ENCODE data around the gene FKBP10.
A peak's percentile ranks its signal among the peaks of the same experiment; 100 is the strongest.
"Not testable (repeated sequence)": the region's sequence is repeated elsewhere in the genome, so short reads cannot be mapped to it uniquely, and the experiment has no call there.

The FKBP10 gene

GRCh38 chr17:41810659-41811548, 1.9 kb upstream of the FKBP10 start:
- DNase-seq, result no peak

DNA sequence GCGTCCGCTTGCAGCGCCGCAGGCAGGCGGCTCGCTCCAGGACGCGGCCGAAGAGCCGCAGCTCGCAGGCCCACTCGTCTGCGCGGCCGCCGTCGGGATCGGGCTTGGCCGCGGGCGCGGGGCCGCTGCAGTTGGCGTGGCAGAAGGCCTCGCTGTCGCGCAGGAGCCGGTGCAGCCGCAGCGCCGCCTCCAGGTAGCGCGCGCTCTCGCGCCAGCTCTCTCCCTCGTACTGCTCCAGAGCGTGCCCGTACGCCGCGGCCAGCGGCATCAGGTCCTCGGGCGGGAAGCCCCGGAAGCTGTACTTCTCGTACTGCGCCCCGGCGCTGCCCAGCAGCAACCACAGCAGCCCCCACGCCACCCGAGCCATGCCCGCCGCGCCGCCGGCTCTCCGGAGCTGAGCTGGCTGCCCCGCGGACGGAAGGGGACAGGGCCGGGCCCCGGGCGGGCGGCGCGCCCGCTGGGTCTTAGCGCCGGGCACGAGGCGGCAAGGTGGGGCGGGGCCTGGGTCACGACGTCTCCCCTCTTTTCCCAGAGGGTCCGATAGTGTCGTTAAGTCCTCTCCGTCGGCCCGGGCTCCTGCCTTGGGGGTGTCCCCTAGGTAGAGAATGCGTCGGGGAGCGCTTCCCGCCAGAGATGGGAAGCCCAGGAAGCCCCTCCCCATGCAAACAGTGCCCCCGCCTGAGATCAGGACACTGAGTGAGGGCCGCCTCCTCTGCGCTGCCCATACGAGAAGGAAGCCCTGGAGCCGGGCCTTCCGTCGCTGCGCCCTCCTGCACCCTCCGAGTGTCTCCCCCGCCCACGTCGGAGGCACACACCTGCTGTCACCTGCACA, 1.0 kb upstream of the FKBP10 start, which contains the start of gene P3H4:
P3H4 (minus strand) TSS at position 401 of the 832 bp plus-strand sequence; CDS start at position 367, 34 bp downstream.
- DNase-seq, result peak; percentile 66

GRCh38 chr17:41813152-41813680, 412 bp downstream of the FKBP10 start:
- no peak for DNase-seq

GRCh38 chr17:41813699-41814124, 908 bp downstream of the FKBP10 start:
- no peak for DNase-seq

DNA sequence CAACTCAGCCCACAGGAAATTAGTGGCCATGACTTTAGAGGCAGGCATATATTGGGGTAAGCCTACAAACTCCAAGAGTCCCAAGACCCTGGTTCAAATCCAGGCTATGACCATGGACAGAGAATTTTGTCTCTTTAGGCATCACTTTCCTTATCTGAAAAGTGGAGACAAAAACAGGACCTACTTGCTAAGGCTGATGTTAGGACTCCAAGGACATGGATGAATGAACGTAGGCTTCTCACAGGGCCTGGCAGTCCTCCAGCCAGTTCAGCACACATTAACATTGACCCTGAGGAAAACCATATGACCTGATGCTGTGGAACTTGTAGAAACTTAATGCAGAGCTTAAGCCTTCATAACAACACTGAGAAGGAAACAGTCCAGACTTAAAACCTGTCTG, 1.4 kb downstream of the FKBP10 start:
- DNase-seq, result no peak

GRCh38 chr17:41816637-41817320, 4.0 kb downstream of the FKBP10 start:
- DNase-seq, result no peak

GRCh38 chr17:41818024-41818423, 5.2 kb downstream of the FKBP10 start:
- DNase-seq, result no peak

DNA sequence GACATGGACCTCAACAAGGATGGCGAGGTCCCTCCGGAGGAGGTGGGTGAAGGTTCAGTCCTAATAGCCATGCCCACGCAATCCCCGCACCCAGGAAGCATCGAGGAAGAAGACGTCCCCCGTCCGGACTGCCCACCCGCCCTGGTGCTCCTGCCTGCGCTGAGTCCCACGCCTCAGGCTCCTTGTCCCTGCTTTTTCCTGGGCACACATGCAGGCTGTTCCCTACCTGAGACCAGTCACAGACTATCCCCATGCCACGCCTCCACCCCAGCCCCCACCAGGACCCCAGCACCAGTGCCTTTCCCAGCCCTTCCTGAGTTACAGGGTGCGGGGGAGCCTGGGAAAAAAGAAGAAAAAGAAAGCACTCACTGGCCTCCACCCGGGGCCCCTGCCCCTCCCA, 9.0 kb downstream of the FKBP10 start:
- DNase-seq, result no peak

DNA sequence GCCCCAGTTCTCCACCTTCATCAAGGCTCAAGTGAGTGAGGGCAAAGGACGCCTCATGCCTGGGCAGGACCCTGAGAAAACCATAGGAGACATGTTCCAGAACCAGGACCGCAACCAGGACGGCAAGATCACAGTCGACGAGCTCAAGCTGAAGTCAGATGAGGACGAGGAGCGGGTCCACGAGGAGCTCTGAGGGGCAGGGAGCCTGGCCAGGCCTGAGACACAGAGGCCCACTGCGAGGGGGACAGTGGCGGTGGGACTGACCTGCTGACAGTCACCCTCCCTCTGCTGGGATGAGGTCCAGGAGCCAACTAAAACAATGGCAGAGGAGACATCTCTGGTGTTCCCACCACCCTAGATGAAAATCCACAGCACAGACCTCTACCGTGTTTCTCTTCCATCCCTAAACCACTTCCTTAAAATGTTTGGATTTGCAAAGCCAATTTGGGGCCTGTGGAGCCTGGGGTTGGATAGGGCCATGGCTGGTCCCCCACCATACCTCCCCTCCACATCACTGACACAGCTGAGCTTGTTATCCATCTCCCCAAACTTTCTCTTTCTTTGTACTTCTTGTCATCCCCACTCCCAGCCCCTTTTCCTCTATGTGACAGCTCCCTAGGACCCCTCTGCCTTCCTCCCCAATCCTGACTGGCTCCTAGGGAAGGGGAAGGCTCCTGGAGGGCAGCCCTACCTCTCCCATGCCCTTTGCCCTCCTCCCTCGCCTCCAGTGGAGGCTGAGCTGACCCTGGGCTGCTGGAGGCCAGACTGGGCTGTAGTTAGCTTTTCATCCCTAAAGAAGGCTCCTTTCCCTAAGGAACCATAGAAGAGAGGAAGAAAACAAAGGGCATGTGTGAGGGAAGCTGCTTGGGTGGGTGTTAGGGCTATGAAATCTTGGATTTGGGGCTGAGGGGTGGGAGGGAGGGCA, 9.7 kb downstream of the FKBP10 start:
- no peak for DNase-seq

GRCh38 chr17:41823141-41823524, 10.3 kb downstream of the FKBP10 start:
- DNase-seq, result no peak

DNA sequence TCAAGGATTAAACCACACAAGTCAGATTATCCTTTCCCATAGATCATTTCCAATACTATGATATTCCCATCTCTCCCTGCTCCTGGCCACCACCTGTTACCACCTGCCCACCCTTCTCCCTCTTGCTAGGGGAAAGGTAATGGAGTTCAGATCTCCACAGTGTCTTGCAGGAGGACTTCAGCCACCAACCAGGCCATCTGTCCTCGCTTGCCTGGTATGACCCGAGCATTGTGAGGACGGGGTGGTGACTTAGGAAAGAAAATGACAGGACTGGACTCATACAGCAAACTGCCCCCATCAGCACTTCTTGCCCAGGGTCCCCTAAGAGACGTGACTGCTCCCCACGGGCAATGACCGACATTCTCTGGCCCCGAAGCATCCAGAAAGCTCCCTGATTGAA, 10.8 kb downstream of the FKBP10 start:
- no peak for DNase-seq

GRCh38 chr17:41824086-41824485, 11.3 kb downstream of the FKBP10 start:
- no peak for DNase-seq

- DNase-seq, result no peak
Observed at GRCh38 chr17:41825175-41825845, 12.5 kb downstream of the FKBP10 start.

DNA sequence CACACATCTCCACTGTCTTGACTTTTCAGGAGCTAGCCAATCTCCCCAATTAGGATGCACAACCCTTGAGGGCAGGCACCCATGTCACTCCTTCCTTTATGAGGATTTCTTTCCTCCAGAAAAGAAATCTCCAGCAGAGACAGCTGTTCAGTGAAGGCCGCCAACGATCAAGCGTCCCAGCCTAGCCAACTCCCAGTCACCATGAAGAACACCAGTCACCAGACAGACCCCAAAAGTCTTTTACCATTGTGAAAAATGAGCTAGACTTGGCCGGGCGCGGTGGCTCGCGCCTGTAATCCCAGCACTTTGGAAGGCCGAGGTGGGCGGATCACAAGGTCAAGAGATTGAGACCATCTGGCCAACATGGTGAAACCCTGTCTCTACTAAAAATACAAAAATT, 17.2 kb downstream of the FKBP10 start:
- not testable (repeated sequence) for DNase-seq

DNA sequence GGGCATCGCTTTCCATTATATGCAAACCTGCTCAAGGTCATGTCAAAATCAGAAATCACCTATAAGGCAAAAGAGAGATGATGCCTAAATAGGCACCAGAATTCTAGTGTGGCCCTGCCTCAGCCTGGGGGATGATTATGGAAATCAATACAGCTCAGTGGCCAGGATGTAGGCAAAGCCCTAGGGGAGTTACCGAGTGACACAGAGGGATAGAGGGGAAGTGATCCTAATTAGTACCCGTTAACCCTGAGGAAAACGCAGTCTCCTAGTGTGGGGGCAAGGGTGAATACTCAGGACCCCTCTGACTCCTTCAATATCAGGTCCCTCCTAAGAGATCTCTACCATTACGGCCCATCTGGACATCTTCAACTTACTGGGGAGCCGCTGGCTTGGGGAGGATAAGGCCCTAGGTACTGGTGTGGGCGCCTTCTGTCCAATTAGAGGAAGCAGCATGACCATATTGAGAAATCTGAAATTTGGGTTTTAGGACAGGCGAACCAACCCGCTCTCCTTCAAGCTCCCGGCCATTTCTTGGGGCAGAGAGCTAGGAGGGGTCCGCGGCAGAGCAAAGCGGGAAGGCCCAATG, 22.5 kb downstream of the FKBP10 start:
- DNase-seq, result no peak

GRCh38 chr17:41835800-41836549, 23.2 kb downstream of the FKBP10 start, which contains the start of gene NT5C3B:
TSS of gene NT5C3B (minus strand) at chr17:41836232. CDS start at chr17:41836193, 39 bp downstream.
- peak; percentile 14 for DNase-seq

DNA sequence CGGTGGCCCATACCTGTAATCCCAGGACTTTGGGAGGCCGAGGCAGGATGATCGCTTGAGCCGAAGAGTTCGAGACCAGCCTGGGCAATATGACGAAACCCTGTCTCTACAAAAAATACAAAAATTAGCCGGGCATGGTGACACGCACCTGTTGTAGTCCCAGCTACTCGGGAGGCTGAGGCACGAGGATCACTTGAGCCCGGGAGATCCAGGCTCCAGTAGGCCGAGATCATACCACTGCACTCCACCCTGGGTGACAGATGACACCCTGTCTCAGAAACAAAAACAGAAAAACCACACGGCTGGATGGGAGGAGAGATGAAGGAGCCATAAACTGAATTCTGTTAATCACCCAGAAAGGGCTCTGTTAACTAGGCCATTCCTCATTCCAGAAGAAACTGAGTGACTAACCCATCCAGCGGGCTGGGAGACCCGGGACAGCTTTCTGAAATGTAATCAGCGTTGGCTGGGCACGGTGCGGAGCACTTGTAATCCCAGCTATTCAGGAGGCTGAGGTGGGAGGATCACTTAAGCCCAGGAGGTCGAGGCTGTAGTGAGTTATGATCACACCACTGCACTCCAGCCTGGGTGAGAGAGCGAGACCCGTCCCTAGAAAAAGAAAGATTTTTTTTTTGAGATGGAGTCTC, 23.9 kb downstream of the FKBP10 start:
- no peak for DNase-seq

DNA sequence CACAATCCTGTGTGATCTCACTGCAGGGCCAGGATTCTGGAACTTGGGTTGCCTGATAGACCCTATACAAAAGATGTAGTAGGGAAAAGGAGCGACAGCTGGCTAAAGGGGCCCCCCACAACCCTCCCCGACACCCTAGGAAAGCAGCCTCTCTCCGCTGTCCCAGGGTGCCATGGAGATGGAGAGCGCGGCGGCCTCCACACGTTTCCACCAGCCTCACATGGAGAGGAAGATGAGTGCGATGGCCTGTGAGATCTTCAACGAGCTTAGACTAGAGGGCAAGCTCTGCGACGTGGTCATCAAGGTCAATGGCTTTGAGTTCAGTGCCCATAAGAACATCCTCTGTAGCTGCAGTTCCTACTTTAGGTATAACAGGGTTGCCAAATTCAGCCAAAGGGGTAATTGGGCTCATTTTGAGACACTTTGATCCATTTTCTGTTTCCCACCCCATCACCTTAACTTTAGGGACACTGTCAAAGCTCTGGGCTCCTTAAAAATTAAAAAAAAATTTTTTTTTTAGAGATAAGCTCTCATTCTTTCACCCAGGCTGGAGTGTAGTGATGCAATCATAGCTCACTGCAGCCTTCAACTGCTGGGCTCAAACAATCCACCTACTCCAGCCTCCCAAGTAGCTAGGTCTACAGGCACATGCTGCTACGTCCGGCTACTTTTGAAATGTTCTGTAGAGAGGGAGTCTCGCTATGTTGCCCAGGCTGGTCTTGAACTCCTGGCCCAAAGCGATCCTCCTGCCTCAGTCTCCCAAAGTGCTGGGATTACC, 25.1 kb downstream of the FKBP10 start, which contains the start of gene KLHL10:
KLHL10 (plus strand) TSS at position 65 of the 778 bp plus-strand sequence; CDS start at position 173, 108 bp downstream.
- no peak for DNase-seq

Measured in CD4-positive, alpha-beta T cell treated with Interleukin-4 for 4 hours (primary cell).